ENCODE results near the gene GRIN3B. TPM values are rescaled to one million over a fixed set of nuclear protein-coding genes. Genes with fewer than 3 reads are reported as not detected.

Gene GRIN3B
- total and polyA plus RNA-seq, 9 of the 15 experiments (the other 6 are each of a cell fraction or from before 2014, with no cell fraction given) = 0.06 to 0.95 (median 0.19) TPM; not detected in 6

- TF ChIP-seq PBX2 (CRISPR knock-in tag; IDR thresholded peaks at IDR 0.05; ENCODE audit: low read depth) (no peak), PBX2 (tag; conservative IDR thresholded peaks at IDR 0.05; ENCODE audit: low read depth) (no peak), BCOR (IDR thresholded peaks at IDR 0.05) (peak; percentile 91), ZFX (CRISPR knock-in tag; IDR thresholded peaks at IDR 0.05) (no peak), POLR2B (IDR thresholded peaks at IDR 0.05; ENCODE audit: low read depth, partially characterized antibody) (no peak), NR2C2 (CRISPR knock-in tag; IDR thresholded peaks at IDR 0.05) (no peak), NR2C2 (tag; IDR thresholded peaks at IDR 0.05) (no peak), CBX3 (IDR thresholded peaks at IDR 0.05; ENCODE audit: borderline replicate concordance in 1 of 2, low read length in 2 of 2) (peak in 1 of 2 experiments; percentile 86; a peak in 2 of 3 replicates), ZBTB2 (IDR thresholded peaks at IDR 0.05) (no peak), MBD2 (IDR thresholded peaks at IDR 0.05; ENCODE audit: borderline replicate concordance, low read depth) (no peak), DACH1 (IDR thresholded peaks at IDR 0.05; ENCODE audit: partially characterized antibody) (no peak), ZSCAN32 (CRISPR knock-in tag; IDR thresholded peaks at IDR 0.05) (no peak), CGGBP1 (CRISPR knock-in tag; IDR thresholded peaks at IDR 0.05) (no peak), SMARCA5 (IDR thresholded peaks at IDR 0.05) (peak; percentile 55; the same call in 1 of the 2 replicates), RFX7 (CRISPR knock-in tag; IDR thresholded peaks at IDR 0.05) (no peak), KLF6 (CRISPR knock-in tag; IDR thresholded peaks at IDR 0.05; ENCODE audit: borderline replicate concordance) (no peak), ARNT (IDR thresholded peaks at IDR 0.05) (0 out of 4 replicates have a peak, but pooled peaks of 1 of the 2 experiments have one; percentile 36), THAP7 (CRISPR knock-in tag; IDR thresholded peaks at IDR 0.05) (no peak), HLTF (IDR thresholded peaks at IDR 0.05) (peak; percentile 25; the same call in 1 of the 2 replicates), ATF6 (CRISPR knock-in tag; IDR thresholded peaks at IDR 0.05) (no peak)
These were observed 35.2 kb upstream of the GRIN3B start (continued) for GRCh38 chr19:964761-965694.

Measured in K562 (cell line).